Spleen (tissue), 11 donors: ENCODE results near the gene TSPAN18. TPM values are rescaled to one million over a fixed set of nuclear protein-coding genes. Genes with fewer than 3 reads are reported as not detected.

Source experiments
- DNase-seq: peaks from one replicate; pipeline ENCODE4 v3.0.0-alpha.2; 2020
- H3K27ac ChIP-seq, 8 donors: fragments of 200-600 bp; sonication (generic) in 7 of 8; 1 replicate in 4 of 8; 2 replicates in 4 of 8; pipeline versions ENCODE4 v1.5.0 to v1.8.0; 2016 to 2021; ENCODE audit warnings: inconsistent platforms in 4 of 8, mild to moderate bottlenecking in 4 of 8, moderate library complexity in 1 of 8
- H3K27me3 ChIP-seq, 7 donors: fragments of 200-600 bp; sonication (generic) in 6 of 7; replicated peaks in 1 of 7; 1 replicate in 4 of 7; 2 replicates in 3 of 7; pipeline versions ENCODE4 v1.5.0 to v1.8.0; 2016 to 2021; ENCODE audit warnings: inconsistent platforms in 3 of 7, mild to moderate bottlenecking in 1 of 7
- H3K36me3 ChIP-seq, 6 donors: fragments of 200-600 bp; sonication (generic) in 5 of 6; 1 replicate in 4 of 6; 2 replicates in 2 of 6; pipeline versions ENCODE4 v1.5.0 to v1.8.0; 2016 to 2021; ENCODE audit warnings: inconsistent platforms in 2 of 6
- H3K4me1 ChIP-seq, 6 donors: fragments of 200-600 bp; sonication (generic) in 5 of 6; 1 replicate in 3 of 6; 2 replicates in 3 of 6; pipeline versions ENCODE4 v1.5.0 to v1.8.0; 2016 to 2021; ENCODE audit warnings: inconsistent platforms in 3 of 6
- H3K4me3 ChIP-seq, 8 donors: fragments of 200-600 bp; sonication (generic) in 7 of 8; 1 replicate in 4 of 8; 2 replicates in 4 of 8; pipeline versions ENCODE4 v1.5.0 to v1.8.0; 2016 to 2021; ENCODE audit warnings: inconsistent platforms in 4 of 8, mild to moderate bottlenecking in 4 of 8, moderate library complexity in 2 of 8
- H3K9me3 ChIP-seq, 8 donors: fragments of 200-600 bp; sonication (generic) in 7 of 8; 1 replicate in 4 of 8; 2 replicates in 4 of 8; pipeline versions ENCODE4 v1.5.0 to v1.8.0; 2016 to 2021; ENCODE audit warnings: inconsistent platforms in 4 of 8
- POLR2A ChIP-seq, 3 donors: fragments of 450-650 bp; IDR thresholded peaks; one replicate each; pipeline ENCODE4 v1.5.1; 2017; ENCODE audit warnings: antibody characterized with exemption in 3 of 3, mild to moderate bottlenecking in 1 of 3
- POLR2AphosphoS5 ChIP-seq, 3 donors: sonication (generic); formaldehyde crosslinking; IDR thresholded peaks; one replicate each; pipeline ENCODE4 v1.5.1; 2017; ENCODE audit warnings: antibody characterized with exemption in 3 of 3
- WGBS, 5 donors: extraction: QIAGEN DNeasy Blood & Tissue Kit in 3 of 5; methylation state at CpG; one replicate each; pipeline versions ENCODE4 v1.1.5 to v1.1.7; 2013 to 2018; 5-methylcytosine and 5-hydroxymethylcytosine counted together
- intact Hi-C: fragments of 100-400 bp; cut with DNase I; formaldehyde crosslinking; loops from one replicate; pipeline ENCODE4 v1.15.0; 2023; ENCODE audit warnings: low total_unique reads
- polyA plus RNA-seq, 3 donors: library from polyadenylated mRNA; stranded (reverse); fragments of 200-250 nt; gene quantifications; one replicate each; pipeline ENCODE4 v1.2.1, GENCODE V29; 2013
- total RNA-seq, 7 donors: library from RNA; depleted of rRNA in 3 of 7; stranded (reverse); fragments of >200 nt in 3 of 7; fragmentation: NEBNext Ultra II Directional in 4 of 7; extraction: Animal tissue kit (Norgen Biotek cat#: 25700) in 4 of 7; gene quantifications; one replicate each; pipeline versions ENCODE4 v1.1.0 to v1.2.1, GENCODE V29; 2016 to 2021
- TF ChIP-seq, protein P1 (sequence below), 11 experiments: fragments of 200-600 bp in 7 of 11; fragments of 450-650 bp in 4 of 11; sonication (generic) in 4 of 11; IDR thresholded peaks in 8 of 11; conservative IDR thresholded peaks in 3 of 11; 1 replicate in 7 of 11; 2 replicates in 4 of 11; pipeline versions ENCODE4 v1.4.0 to v1.8.0; 2016 to 2021; ENCODE audit warnings: antibody characterized with exemption in 11 of 11, inconsistent platforms in 4 of 11, mild to moderate bottlenecking in 1 of 11
- donor health status: healthy with polysubstance abuse.
- donor health status: DM: no; HTN: no; CAD: no; lungs with moderate emphysema.
- donor health status: DM: no; HTN: no; CAD: no.
- donor health status: Bipolar disorder and iron deficiency.
- donor health status: healthy.
- donor health status: DM: no; HTN: no; CAD: no.
- donor health status: DM: yes; HTN: yes; CAD: no.

Gene TSPAN18
- total and polyA plus RNA-seq, 10 donors = 2.1 to 47.5 (median 21.3) TPM

DNA sequence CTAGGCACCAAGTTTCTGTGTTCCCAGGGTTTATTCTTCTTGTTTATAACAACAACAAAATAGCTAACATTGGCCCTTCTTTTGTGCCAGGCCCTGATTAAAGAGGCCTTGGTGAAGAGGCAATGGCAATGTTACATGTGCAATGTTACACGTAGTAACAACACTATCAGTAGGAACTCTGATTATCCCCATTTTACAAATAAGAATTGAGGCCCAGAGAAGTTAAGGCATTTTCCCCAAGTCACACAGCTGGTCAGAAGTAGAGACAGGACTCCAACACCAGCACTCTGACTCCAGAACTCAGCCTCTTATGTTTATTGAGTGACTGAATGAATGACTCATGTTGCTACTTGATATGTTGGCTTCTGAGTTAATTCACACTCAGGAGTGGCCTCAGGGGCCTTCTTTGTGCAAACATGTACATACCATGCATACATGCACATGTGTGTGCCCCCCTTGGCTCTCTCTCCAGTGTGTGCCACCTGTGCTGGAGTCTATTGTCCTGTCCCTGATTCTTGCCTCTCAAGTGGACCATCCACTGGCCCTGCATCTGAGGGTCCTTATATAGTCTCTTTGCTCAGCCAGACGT, 125.5 kb downstream of the TSPAN18 start:
- H3K27ac ChIP-seq = no peak overlapping the region
- DNase-seq = no peak
- peaks cover 0 to 31% (median 6%) of the 10 kb centered on the region in 6 donors for H3K4me1 ChIP-seq
- no peak overlapping the region for H3K4me3 ChIP-seq
- H3K9me3 ChIP-seq = peaks cover 0 to 6% (median 4%) of the 10 kb centered on the region in 8 donors
- TF ChIP-seq, protein P1, sequence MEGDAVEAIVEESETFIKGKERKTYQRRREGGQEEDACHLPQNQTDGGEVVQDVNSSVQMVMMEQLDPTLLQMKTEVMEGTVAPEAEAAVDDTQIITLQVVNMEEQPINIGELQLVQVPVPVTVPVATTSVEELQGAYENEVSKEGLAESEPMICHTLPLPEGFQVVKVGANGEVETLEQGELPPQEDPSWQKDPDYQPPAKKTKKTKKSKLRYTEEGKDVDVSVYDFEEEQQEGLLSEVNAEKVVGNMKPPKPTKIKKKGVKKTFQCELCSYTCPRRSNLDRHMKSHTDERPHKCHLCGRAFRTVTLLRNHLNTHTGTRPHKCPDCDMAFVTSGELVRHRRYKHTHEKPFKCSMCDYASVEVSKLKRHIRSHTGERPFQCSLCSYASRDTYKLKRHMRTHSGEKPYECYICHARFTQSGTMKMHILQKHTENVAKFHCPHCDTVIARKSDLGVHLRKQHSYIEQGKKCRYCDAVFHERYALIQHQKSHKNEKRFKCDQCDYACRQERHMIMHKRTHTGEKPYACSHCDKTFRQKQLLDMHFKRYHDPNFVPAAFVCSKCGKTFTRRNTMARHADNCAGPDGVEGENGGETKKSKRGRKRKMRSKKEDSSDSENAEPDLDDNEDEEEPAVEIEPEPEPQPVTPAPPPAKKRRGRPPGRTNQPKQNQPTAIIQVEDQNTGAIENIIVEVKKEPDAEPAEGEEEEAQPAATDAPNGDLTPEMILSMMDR (IDR thresholded peaks at IDR 0.05 in 8 of 11, conservative IDR thresholded peaks at IDR 0.05 in 3 of 11) = no peak
- TF ChIP-seq POLR2AphosphoS5 (IDR thresholded peaks at IDR 0.05) = no peak
- TF ChIP-seq POLR2A (IDR thresholded peaks at IDR 0.05) = no peak
- H3K36me3 ChIP-seq = no peaks in the 10 kb centered on the region
- intact Hi-C loops = no loop called here
- WGBS, 5 donors = 48 to 70% (median 63%) methylated on average over 2 of the region's 2 CpGs
- H3K27me3 ChIP-seq = no peaks in the 10 kb centered on the region

DNA sequence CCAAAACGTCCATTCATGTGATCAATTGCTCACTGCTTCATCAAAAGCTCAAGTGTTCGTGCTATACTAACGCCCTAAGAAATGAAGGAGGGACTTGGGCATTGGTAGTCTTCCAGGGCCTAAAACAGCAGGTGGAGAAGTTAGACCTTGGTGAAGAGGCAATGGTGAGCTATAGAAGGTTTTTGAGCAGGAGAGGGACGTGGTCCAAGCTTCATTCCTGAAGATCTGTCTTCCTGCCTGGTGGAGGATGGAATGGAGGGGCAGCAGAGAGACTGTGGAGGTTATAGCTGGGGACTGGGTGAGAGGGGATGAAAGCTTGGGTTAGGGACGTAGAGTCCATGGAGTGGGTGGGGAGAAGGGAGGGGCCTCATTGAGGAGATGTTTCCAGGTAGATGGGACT, 126.2 kb downstream of the TSPAN18 start:
- no peak for DNase-seq
- no peaks in the 10 kb centered on the region for H3K27me3 ChIP-seq
- no peak overlapping the region for H3K4me3 ChIP-seq
- TF ChIP-seq POLR2A (IDR thresholded peaks at IDR 0.05) (no peak), POLR2AphosphoS5 (IDR thresholded peaks at IDR 0.05) (no peak)
- TF ChIP-seq, protein P1 (IDR thresholded peaks at IDR 0.05 in 8 of 11, conservative IDR thresholded peaks at IDR 0.05 in 3 of 11) = no peak
- WGBS, 5 donors = 67 to 86% (median 72%) methylated on average over 5 of the region's 5 CpGs
- no peaks in the 10 kb centered on the region for H3K9me3 ChIP-seq
- intact Hi-C loops = no loop called here
- H3K4me1 ChIP-seq = peaks cover 0 to 31% (median 6%) of the 10 kb centered on the region in 6 donors
- no peak overlapping the region for H3K27ac ChIP-seq
- H3K36me3 ChIP-seq = no peaks in the 10 kb centered on the region

DNA sequence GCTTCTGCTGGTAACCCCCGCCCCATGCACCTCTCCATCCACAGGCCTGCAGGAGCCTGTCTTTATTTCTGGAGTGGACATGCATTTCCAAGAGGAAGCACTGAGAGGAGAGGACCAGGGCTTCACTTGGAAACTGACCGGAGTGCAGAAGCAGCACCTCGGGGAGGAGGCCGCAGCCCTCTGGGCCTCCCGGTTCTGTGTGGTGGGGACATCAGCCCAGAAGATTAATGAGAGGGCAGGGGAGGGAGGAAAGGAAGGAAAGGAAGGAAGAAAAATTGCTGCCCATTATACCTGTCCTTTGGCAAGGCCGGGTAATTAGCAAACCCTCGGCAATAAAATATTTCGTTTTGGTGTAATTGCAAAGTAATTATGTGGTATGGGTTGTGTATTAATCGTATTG, 126.9 kb downstream of the TSPAN18 start:
- H3K4me3 ChIP-seq = no peak overlapping the region
- intact Hi-C loops = no loop called here
- H3K27ac ChIP-seq = no peak overlapping the region
- H3K27me3 ChIP-seq = no peaks in the 10 kb centered on the region
- WGBS, 5 donors = 65 to 78% (median 73%) methylated on average over 9 of the region's 9 CpGs
- no peaks in the 10 kb centered on the region for H3K36me3 ChIP-seq
- TF ChIP-seq POLR2A (IDR thresholded peaks at IDR 0.05) (no peak), POLR2AphosphoS5 (IDR thresholded peaks at IDR 0.05) (no peak)
- TF ChIP-seq, protein P1 (IDR thresholded peaks at IDR 0.05 in 8 of 11, conservative IDR thresholded peaks at IDR 0.05 in 3 of 11) = no peak
- DNase-seq = no peak
- peaks cover 0 to 31% (median 6%) of the 10 kb centered on the region in 6 donors for H3K4me1 ChIP-seq
- no peaks in the 10 kb centered on the region for H3K9me3 ChIP-seq

DNA sequence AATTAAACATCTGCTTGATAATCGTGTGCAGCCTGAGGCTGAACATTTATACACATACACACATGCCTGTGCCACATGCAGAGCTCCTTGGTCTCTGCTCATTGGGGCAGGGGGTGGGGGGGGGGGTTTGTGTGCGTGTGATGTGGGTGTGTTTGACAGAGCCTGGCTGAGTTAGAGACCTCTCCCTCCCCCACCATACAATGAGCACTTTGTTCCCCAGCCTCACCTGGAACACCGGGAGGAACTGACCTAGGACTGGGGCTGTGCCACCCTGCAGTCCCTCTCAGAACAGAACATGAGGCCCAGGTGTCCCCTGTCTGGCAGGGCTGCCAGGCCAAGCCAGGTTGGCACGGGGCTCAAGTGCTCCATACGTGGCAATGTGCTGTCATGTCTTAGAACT, 127.3 kb downstream of the TSPAN18 start:
- intact Hi-C loops = no loop called here
- peaks cover 0 to 31% (median 6%) of the 10 kb centered on the region in 6 donors for H3K4me1 ChIP-seq
- 66 to 92% (median 75%) methylated on average over 3 to 5 of the region's 5 CpGs for WGBS, 5 donors
- no peak for DNase-seq
- H3K27me3 ChIP-seq = no peaks in the 10 kb centered on the region
- no peak overlapping the region for H3K4me3 ChIP-seq
- no peak overlapping the region for H3K27ac ChIP-seq
- no peaks in the 10 kb centered on the region for H3K36me3 ChIP-seq
- no peaks in the 10 kb centered on the region for H3K9me3 ChIP-seq
- TF ChIP-seq, protein P1 (IDR thresholded peaks at IDR 0.05 in 8 of 11, conservative IDR thresholded peaks at IDR 0.05 in 3 of 11) = no peak
- TF ChIP-seq POLR2A (IDR thresholded peaks at IDR 0.05) (no peak), POLR2AphosphoS5 (IDR thresholded peaks at IDR 0.05) (no peak)
